Fibroblast of pulmonary artery (primary cell): ENCODE measurements around the gene G6PC3.
"Not testable (repeated sequence)": the region's sequence is repeated elsewhere in the genome, so short reads cannot be mapped to it uniquely, and the experiment has no call there.

Experiments used
- DNase-seq: peaks from one replicate; pipeline ENCODE4 v3.0.0-alpha.2; 2010; ENCODE audit warnings: low read depth
- H3K4me3 ChIP-seq: replicated peaks from 2 replicates; pipeline ENCODE4 v1.5.1; 2011; ENCODE audit warnings: low read depth, mild to moderate bottlenecking, control low read depth, low read length, moderate library complexity
- TF ChIP-seq, protein P1 (sequence below): IDR thresholded peaks from 2 replicates; pipeline ENCODE4 v1.5.1; 2011; ENCODE audit warnings: mild to moderate bottlenecking, control low read depth, low read length, inconsistent platforms; ENCODE audit errors: missing control alignments

Gene G6PC3, protein sequence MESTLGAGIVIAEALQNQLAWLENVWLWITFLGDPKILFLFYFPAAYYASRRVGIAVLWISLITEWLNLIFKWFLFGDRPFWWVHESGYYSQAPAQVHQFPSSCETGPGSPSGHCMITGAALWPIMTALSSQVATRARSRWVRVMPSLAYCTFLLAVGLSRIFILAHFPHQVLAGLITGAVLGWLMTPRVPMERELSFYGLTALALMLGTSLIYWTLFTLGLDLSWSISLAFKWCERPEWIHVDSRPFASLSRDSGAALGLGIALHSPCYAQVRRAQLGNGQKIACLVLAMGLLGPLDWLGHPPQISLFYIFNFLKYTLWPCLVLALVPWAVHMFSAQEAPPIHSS

DNA sequence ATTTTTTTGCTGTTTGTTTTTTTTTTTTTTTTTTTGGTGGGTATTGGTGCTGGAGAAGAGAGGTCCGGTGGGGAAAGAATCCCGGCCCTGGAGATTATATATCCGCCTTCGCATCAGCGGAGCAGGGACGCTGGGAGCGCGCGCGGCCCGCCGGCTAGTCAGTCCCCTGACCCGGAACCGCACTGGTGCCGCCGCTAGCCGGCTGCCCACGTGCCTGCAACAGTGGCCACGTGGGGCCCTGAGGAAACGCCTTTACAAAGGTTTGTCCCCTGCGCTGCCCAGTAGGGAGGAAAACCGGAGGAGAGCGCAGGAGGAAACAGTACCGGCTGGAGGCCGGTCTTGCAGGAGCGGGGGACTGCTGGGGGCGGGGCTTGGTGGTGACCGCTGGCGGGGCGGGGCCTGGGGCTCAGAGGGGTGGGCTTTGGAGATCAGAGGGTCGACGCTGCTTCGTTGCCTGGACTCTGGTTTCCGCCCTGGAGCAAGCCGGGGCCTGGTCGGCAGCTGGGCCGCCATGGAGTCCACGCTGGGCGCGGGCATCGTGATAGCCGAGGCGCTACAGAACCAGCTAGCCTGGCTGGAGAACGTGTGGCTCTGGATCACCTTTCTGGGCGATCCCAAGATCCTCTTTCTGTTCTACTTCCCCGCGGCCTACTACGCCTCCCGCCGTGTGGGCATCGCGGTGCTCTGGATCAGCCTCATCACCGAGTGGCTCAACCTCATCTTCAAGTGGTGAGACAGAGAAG lies at the start of gene G6PC3:
Gene G6PC3 (plus strand): TSS at position 281 of the 743 bp plus-strand sequence. CDS start 231 bp downstream, at position 512.
- TF ChIP-seq, protein P1, sequence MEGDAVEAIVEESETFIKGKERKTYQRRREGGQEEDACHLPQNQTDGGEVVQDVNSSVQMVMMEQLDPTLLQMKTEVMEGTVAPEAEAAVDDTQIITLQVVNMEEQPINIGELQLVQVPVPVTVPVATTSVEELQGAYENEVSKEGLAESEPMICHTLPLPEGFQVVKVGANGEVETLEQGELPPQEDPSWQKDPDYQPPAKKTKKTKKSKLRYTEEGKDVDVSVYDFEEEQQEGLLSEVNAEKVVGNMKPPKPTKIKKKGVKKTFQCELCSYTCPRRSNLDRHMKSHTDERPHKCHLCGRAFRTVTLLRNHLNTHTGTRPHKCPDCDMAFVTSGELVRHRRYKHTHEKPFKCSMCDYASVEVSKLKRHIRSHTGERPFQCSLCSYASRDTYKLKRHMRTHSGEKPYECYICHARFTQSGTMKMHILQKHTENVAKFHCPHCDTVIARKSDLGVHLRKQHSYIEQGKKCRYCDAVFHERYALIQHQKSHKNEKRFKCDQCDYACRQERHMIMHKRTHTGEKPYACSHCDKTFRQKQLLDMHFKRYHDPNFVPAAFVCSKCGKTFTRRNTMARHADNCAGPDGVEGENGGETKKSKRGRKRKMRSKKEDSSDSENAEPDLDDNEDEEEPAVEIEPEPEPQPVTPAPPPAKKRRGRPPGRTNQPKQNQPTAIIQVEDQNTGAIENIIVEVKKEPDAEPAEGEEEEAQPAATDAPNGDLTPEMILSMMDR = no peak
- DNase-seq = peak; percentile 98
- peak within 1 kb of the TSS; percentile 74 for H3K4me3 ChIP-seq

DNA sequence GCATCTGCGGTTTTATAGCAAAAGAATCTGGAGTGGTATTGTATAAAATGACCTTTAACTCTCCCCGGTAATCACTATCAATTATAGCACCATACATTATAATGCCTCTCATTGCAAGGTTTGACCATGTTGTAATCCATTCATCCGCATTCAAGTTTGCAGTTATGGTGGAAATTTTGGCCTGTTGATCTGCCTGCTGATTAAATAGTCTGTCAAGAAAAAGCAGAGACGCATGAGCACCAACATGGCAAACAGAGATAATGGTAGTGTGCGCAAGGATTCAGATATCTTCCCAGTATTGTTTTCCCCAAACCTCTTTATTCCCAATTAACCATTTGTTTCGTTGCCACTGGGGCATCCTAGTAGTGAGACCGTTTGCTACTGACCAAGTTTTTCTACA lies 49.3 kb upstream of the G6PC3 start:
- not testable (repeated sequence) for H3K4me3 ChIP-seq, DNase-seq

DNA sequence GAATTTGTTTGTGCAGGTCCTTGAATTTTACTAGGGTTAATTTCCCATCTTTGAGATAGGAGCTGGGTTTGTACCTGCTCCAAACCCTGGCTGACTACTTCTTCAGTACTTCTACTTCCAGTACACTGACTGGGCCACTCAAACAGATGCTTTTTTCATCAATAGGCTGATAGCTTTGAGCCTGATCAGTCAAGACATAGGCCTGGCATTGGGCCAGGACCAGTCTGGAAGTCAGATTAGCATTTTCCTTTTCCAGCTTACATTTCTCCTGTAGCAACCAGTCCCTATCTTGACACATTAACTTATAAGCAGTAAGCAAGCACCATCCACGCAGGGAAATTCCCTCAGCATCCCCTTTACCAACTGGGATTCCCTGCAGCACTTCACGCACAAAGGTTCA lies 48.3 kb upstream of the G6PC3 start:
- H3K4me3 ChIP-seq = no peak overlapping the region
- TF ChIP-seq, protein P1 = no peak
- DNase-seq = no peak

DNA sequence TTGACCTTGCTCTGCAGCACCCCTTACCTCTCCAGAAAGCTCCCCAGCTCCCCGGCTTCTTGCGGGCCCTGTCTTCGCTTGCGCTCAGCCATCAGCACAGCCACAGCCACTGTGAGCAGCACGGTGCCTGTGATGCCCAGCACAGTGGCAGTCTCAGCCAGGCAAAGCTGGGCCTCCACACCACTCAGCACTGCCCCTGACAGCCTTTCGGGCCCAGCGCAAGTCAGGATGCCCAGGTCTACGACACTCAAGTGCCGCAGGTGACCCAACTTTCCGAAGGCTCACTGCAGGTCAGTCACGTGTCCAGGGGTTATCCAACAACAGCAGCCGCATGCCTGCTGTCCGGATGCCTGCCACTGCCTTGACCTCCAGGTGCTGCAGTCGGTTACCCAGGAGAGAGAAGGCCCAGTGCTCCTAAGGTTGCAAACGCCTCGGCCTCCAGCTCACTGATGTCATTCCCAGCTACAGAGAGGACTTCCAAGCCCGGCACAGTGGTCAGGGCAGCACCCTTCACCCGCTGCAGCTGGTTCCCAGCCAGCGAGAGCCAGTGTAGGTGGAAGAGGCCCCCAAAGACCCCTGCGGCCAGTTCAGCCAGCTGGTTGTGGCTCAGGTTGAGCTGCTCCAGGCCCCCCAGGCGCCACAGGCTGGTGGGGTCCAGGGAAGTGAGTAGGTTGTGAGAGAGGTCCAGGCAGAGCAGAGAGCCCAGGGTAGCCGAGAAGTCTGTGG lies 46.8 kb upstream of the G6PC3 start:
- no peak for DNase-seq
- no peak overlapping the region for H3K4me3 ChIP-seq
- TF ChIP-seq, protein P1 = no peak

DNA sequence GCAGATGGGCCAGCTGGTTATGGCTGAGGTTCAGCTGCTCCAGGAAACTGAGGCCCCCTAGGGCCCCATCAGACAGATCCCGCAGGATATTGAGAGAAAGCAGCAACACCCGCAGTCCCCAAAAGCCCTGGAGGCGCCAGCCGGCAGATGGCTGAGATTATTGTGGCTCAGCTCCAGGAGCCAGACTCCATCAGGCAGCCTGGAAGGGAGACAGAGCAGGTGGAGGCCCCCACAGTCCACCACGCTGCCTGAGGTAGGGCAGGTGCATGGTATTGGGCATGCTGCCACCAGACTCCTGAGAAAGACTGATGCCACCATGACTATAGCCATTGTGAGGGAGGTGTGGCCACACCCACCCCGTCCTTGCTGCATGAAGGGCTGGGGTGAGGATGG lies 46.3 kb upstream of the G6PC3 start:
- no peak overlapping the region for H3K4me3 ChIP-seq
- TF ChIP-seq, protein P1 = no peak
- DNase-seq = no peak

DNA sequence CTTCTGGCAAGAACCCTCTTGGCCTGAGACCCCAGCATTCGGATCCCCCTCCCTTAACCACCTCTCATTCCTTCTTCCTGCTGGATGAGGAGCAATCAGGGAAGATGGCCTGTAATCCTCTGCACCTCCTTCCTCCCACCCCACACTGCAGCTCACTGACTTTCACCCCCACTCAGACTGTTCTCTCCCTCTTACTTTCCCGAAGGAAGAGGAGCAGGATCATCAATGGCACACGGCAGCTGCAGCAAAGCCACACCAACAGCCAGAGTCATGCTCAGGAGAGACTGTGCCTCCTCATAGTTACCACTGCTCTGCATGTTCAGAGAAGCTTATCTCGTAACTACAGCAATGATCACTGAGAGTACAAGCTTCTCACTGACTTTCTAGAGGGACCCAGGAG lies 45.7 kb upstream of the G6PC3 start:
- DNase-seq = no peak
- no peak overlapping the region for H3K4me3 ChIP-seq

More for the DNA sequence above, 45.7 kb upstream of the G6PC3 start:
- TF ChIP-seq, protein P1 = no peak
